GM12878 (cell line): ENCODE measurements around the gene B3GAT2. TPM values are rescaled to one million over a fixed set of nuclear protein-coding genes. Genes with fewer than 3 reads are reported as not detected.

Experiments
- ATAC-seq: fragments of 200-7000 bp; cut with Tn5 transposase; 3 replicates; pipeline ENCODE4 v1.9.1; 2020; ENCODE audit warnings: mild to moderate bottlenecking, moderate library complexity
- BruUV-seq: library from RNA; stranded (reverse); fragments of 400-500 nt; replicated peaks from 2 replicates; lab custom pipeline; 2021; lab: Mats Ljungman, UMichigan
- CTCF ChIA-PET: fragments of 300-600 bp; sonication (Branson Sonifier 250); formaldehyde crosslinking; extraction: SDS; loops from one replicate; lab custom pipeline; 2021; ENCODE audit warnings: inconsistent platforms; lab: Yijun Ruan, JAX
- POLR2A ChIA-PET: fragments of 350-600 bp; formaldehyde crosslinking; extraction: SDS; loops from one replicate; lab custom pipeline; 2021; ENCODE audit warnings: inconsistent platforms; lab: Charles Lee
- RAD21 ChIA-PET: fragments of 300-600 bp; sonication (Branson Sonifier 250); formaldehyde crosslinking; loops from one replicate; lab custom pipeline; 2023; ENCODE audit warnings: antibody characterized with exemption; ENCODE audit not compliant: unreplicated experiment; lab: Charles Lee
- SMC1A ChIA-PET: fragments of 300-600 bp; sonication (Branson Sonifier 250); formaldehyde crosslinking; loops from one replicate; lab custom pipeline; 2023; ENCODE audit not compliant: unreplicated experiment, uncharacterized antibody; lab: Charles Lee
- DNase-seq: peaks from one replicate; pipeline ENCODE4 v3.0.0-alpha.2; 2011; ENCODE audit warnings: low read depth, low spot score
- FAIRE-seq: peaks from 3 replicates; lab custom pipeline; 2011; peaks lifted over from hg19 to GRCh38; lab: Jason Lieb, UNC
- H2AFZ ChIP-seq: 2 replicates; pipeline ENCODE4 v1.6.0; 2011; ENCODE audit warnings: low read depth, low read length, control low read depth; ENCODE audit not compliant: control insufficient read depth
- H3K27ac ChIP-seq: 2 replicates; pipeline ENCODE4 v1.5.1; 2011; ENCODE audit warnings: control low read depth; ENCODE audit not compliant: control insufficient read depth, insufficient read depth
- H3K27me3 ChIP-seq, 2 experiments: replicated peaks in 1 of 2; 2 replicates each; pipeline versions ENCODE4 v1.6.0 to v1.6.1; 2011; ENCODE audit warnings: low read length in 1 of 2; ENCODE audit not compliant: control insufficient read depth in 2 of 2, insufficient read depth in 2 of 2
- H3K36me3 ChIP-seq, 2 experiments: 2 replicates each; pipeline ENCODE4 v1.5.1; 2011; ENCODE audit warnings: low read length in 1 of 2; ENCODE audit not compliant: control insufficient read depth in 2 of 2, insufficient read depth in 2 of 2
- H3K4me1 ChIP-seq: 2 replicates; pipeline ENCODE4 v1.6.1; 2011; ENCODE audit warnings: mild to moderate bottlenecking, low read length, moderate library complexity, mixed read lengths; ENCODE audit not compliant: control insufficient read depth, insufficient read depth
- H3K4me2 ChIP-seq: 2 replicates; pipeline ENCODE4 v1.6.0; 2011; ENCODE audit warnings: control low read depth; ENCODE audit not compliant: control insufficient read depth, insufficient read depth
- H3K4me3 ChIP-seq: fragments of 200-600 bp; sonication (generic); 2 replicates; pipeline ENCODE4 v1.5.1; 2016
- H3K79me2 ChIP-seq: 2 replicates; pipeline ENCODE4 v1.6.0; 2011; ENCODE audit warnings: low read length; ENCODE audit not compliant: control insufficient read depth, insufficient read depth
- H3K9ac ChIP-seq: 2 replicates; pipeline ENCODE4 v1.8.0; 2011; ENCODE audit warnings: low read length, control low read depth, mixed read lengths; ENCODE audit not compliant: control insufficient read depth, insufficient read depth
- H3K9me3 ChIP-seq: replicated peaks from 3 replicates; pipeline ENCODE4 v1.5.1; 2011; ENCODE audit warnings: mild to moderate bottlenecking, low read length; ENCODE audit not compliant: control insufficient read depth, insufficient read depth
- H4K20me1 ChIP-seq: 2 replicates; pipeline ENCODE4 v1.6.0; 2011; ENCODE audit not compliant: control insufficient read depth, insufficient read depth
- BRCA1 ChIP-seq: IDR thresholded peaks from 2 replicates; pipeline ENCODE4 v1.6.1; 2011; ENCODE audit warnings: low read depth, low read length, improper control_type of control experiment
- E2F4 ChIP-seq: IDR thresholded peaks from 2 replicates; pipeline ENCODE4 v1.6.1; 2012; ENCODE audit warnings: low read depth, low read length, improper control_type of control experiment
- FOXK2 ChIP-seq: fragments of 450-650 bp; IDR thresholded peaks from 2 replicates; pipeline ENCODE4 v1.6.1; 2017; ENCODE audit warnings: mild to moderate bottlenecking, moderate library complexity
- MAX ChIP-seq: IDR thresholded peaks from 2 replicates; pipeline ENCODE4 v1.6.1; 2012; ENCODE audit warnings: low read depth, low read length, improper control_type of control experiment
- MEF2A ChIP-seq: IDR thresholded peaks from 2 replicates; pipeline ENCODE4 v1.6.1; 2011; ENCODE audit warnings: low read depth, mild to moderate bottlenecking, low read length, moderate library complexity; ENCODE audit not compliant: insufficient read depth
- PBX3 ChIP-seq: IDR thresholded peaks from 2 replicates; pipeline ENCODE4 v1.6.1; 2011; ENCODE audit warnings: mild to moderate bottlenecking, low read depth, low read length, moderate library complexity; ENCODE audit not compliant: insufficient replicate concordance
- POLR2A ChIP-seq: IDR thresholded peaks from 2 replicates; pipeline ENCODE4 v1.6.1; 2011; ENCODE audit warnings: low read depth, mild to moderate bottlenecking, low read length
- SRF ChIP-seq, 2 experiments: IDR thresholded peaks; 2 replicates each; pipeline ENCODE4 v1.6.1; 2011; ENCODE audit warnings: low read depth in 2 of 2, low read length in 2 of 2, mild to moderate bottlenecking in 1 of 2, moderate library complexity in 1 of 2
- ZBTB40 ChIP-seq: fragments of 450-650 bp; IDR thresholded peaks from 2 replicates; pipeline ENCODE4 v1.6.1; 2016; ENCODE audit warnings: mild to moderate bottlenecking, moderate library complexity, borderline replicate concordance
- WGBS: methylation state at CpG from one replicate; pipeline ENCODE4 v1.1.6; 2016; ENCODE audit warnings: low lambda C conversion rate; ENCODE audit not compliant: insufficient replicate concordance, insufficient coverage; ENCODE audit errors: missing lambda C conversion rate; 5-methylcytosine and 5-hydroxymethylcytosine counted together
- in situ Hi-C: fragments of 300-500 bp; cut with MboI; formaldehyde crosslinking; loops from 9 replicates; pipeline ENCODE4 v1.14.3; 2018; ENCODE audit warnings: mixed read lengths
- intact Hi-C: fragments of 100-400 bp; cut with micrococcal nuclease; formaldehyde crosslinking; loops from one replicate; pipeline ENCODE4 v1.14.2; 2022; ENCODE audit not compliant: unreplicated experiment
- polyA plus RNA-seq, 11 experiments: library from polyadenylated mRNA; depleted of rRNA in 4 of 11; unstranded in 6 of 11; stranded (reverse) in 5 of 11; fragments of >200 nt; fragmentation: Nextera tagmentation in 4 of 11; fragmentation: Illumina TruSeq in 1 of 11; extraction: Ambion mirVana in 4 of 11; extraction: Trizol in 1 of 11; gene quantifications; 1 replicate in 1 of 11; 2 replicates in 10 of 11; pipeline versions ENCODE4 v1.2.1 to v1.2.3, GENCODE V29; 2011 to 2016; ENCODE audit warnings: inconsistent platforms in 2 of 11, missing spikeins in 2 of 11, low read depth in 1 of 11
- total RNA-seq, 4 experiments: library from RNA; depleted of rRNA in 3 of 4; stranded (reverse); fragments of >200 nt in 3 of 4; fragmentation: Illumina TruSeq in 1 of 4; extraction: Trizol in 1 of 4; gene quantifications; 2 replicates each; pipeline versions ENCODE4 v1.2.1 to v1.2.3, GENCODE V29; 2013 to 2021

B3GAT2 gene
- total and polyA plus RNA-seq, 10 of the 15 experiments (the other 5 are each of a cell fraction or from before 2014, with no cell fraction given) = 0.04 to 1.2 (median 0.22) TPM; not detected in 5

GRCh38 chr6:70900047-70900446 is 56.8 kb downstream of the B3GAT2 start:
- in situ Hi-C loops = no loop called here
- H3K36me3 ChIP-seq = no peaks in the 10 kb centered on the region
- TF ChIP-seq MAX (no peak), E2F4 (no peak), SRF (IDR thresholded peaks at IDR 0.05; ENCODE audit: low read depth in 2 of 2, low read length in 2 of 2) (no peak), ZBTB40 (no peak), PBX3 (no peak), BRCA1 (no peak), MEF2A (no peak), FOXK2 (no peak), POLR2A (no peak)
- FAIRE-seq (no peak), DNase-seq (no peak), ATAC-seq (no peak)
- no peaks in the 10 kb centered on the region for H3K4me1 ChIP-seq
- no peaks in the 10 kb centered on the region for H4K20me1 ChIP-seq
- ChIA-PET SMC1A (interaction anchor here (0.8 kb wide), 1 partner anchor 33 kb away, joined by 3 read pairs; no protein-coding TSS in a partner anchor), RAD21 (interaction anchor here (1.3 kb wide), 1 partner anchor 195 kb away, joined by 3 read pairs; no protein-coding TSS in a partner anchor), CTCF (interaction anchor here (1.2 kb wide), 1 partner anchor 679 kb away, joined by 3 read pairs; no protein-coding TSS in a partner anchor), POLR2A (no interaction called here)
- H3K9ac ChIP-seq = no peak overlapping the region
- H3K79me2 ChIP-seq = no peaks in the 10 kb centered on the region
- H3K4me3 ChIP-seq = no peak overlapping the region
- no peak overlapping the region for H3K4me2 ChIP-seq
- no peaks in the 10 kb centered on the region for H3K9me3 ChIP-seq
- BruUV-seq = no TSS peak
- 47% methylated on average over 2 of the region's 2 CpGs for WGBS
- intact Hi-C loops = no loop called here
- no peak overlapping the region for H3K27ac ChIP-seq
- H2AFZ ChIP-seq = no peak overlapping the region
- no peaks in the 10 kb centered on the region for H3K27me3 ChIP-seq
